Stimulated activated CD4-positive, alpha-beta T cell treated with anti-CD3 and anti-CD28 coated beads, Interleukin-15, amount 100 ng/mL, for 24 hours (primary cell): ENCODE data around the gene ST6GAL1.
A peak's percentile ranks its signal among the peaks of the same experiment; 100 is the strongest.

Experiments
- DNase-seq: peaks from one replicate; pipeline ENCODE4 v3.0.0-alpha.2; 2020

Gene ST6GAL1

GRCh38 chr3:186917512-186918312, 12.6 kb upstream of the ST6GAL1 start:
- no peak for DNase-seq

- no peak for DNase-seq
Observed at GRCh38 chr3:186920301-186920700, 10.0 kb upstream of the ST6GAL1 start.

GRCh38 chr3:186920796-186921195, 9.5 kb upstream of the ST6GAL1 start:
- no peak for DNase-seq

GRCh38 chr3:186921578-186921977, 8.7 kb upstream of the ST6GAL1 start:
- DNase-seq = no peak

DNA sequence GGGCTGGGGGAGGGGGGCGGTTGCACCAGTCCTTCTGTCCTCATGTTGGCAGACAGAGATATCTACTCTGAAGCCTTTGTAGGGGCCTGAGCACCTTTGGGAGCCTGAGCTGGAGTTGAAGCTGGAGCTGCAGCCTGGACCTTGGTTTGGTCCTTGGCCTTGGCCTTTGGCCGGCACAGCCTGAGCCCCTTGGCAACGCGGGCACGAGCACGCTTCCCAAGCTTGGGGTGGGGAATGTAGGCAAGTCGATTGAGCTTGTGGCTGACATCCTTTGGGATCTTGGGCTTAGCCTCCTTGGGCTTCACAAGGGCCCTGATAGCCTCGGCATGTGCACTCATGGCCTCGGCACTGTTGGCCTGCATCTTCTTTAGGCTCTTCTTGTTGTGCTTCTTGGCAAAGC, 8.1 kb upstream of the ST6GAL1 start:
- DNase-seq = no peak

DNA sequence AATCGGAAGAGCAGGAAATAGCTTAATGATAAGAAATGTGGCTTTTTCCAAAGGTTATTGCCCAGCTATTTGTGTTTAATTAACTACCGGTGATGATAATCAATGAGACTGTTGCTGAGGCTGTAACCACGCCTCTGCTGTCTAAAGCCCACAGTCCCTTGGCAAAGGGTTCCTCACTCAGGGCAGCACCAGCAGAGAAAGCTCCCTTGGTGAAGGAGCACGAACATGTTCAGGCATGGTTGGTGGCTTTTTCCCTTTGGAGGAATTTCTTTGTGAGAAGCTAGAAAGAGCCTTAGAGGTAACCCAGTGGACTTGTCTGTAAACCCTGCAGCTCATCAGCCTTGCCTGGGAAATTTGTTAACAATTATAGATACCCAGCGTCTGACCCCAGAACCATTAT, 7.5 kb upstream of the ST6GAL1 start:
- no peak for DNase-seq

GRCh38 chr3:186923241-186923640, 7.1 kb upstream of the ST6GAL1 start:
- no peak for DNase-seq

GRCh38 chr3:186925826-186926225, 4.5 kb upstream of the ST6GAL1 start:
- DNase-seq = no peak

DNA sequence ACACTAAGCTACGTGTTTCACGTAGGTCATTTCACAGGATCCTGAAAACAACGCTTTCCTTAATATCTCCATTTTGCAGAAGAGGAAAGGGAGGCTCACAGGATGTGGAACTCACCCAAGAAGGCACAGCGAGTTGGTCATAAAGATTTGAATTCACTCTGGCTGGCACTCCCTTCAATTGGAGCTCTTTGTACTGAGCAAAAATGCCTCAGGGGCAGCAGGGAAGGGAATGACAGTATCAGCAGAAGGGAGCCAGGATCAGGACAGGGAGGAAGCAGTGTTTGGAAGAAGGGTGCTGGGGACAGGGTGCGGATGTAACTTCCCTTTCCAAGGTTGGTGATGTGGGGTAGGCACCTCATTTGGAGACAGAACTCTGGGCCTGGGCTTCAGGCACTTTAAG, 1.1 kb upstream of the ST6GAL1 start:
- DNase-seq = no peak

- DNase-seq = no peak
Observed at GRCh38 chr3:186929685-186930084, 641 bp upstream of the ST6GAL1 start.

DNA sequence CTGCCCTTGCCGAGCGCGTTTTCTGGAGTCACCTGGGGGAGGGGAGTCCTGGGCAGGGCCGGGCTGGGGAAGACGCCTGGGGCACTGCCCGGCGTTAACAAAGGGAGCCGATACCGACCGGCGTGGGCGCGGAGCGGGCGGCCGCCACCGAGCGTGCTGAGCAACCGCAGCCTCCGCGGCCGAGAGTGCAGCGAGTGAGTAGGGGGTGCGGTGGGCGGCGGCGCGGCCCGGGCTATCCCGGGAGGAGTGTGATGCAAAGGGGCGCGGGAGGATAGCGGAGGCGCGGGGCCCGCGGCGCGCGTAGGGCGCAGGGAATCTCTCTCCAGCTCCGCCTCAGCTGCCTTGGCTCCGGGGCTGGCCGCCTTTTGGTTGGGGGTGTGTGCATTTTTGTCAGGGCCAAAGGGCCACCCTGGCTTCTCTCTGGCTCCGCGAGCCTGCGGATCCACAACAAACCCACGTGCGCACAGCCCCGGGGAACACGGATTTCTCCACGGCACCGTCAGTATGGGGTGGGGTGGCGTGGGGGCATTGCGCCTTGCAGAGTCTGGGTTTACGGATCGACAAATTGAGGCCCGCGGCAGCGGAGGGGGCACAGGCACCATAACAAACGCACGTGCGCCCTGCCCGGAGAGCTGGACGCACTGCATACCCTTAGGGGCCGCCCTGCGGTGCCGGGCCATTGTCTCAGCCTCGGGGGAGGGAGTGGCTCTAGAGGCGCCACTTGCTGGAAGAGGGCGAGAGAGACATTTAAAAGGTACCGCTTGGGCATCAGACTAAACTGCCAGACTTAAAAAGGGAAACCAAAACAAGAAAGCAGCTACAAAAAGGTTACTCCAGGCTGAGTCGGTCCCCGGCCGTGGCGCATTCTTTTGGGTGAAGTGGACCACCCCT, 560 bp downstream of the ST6GAL1 start:
- DNase-seq = peak; percentile 72

DNA sequence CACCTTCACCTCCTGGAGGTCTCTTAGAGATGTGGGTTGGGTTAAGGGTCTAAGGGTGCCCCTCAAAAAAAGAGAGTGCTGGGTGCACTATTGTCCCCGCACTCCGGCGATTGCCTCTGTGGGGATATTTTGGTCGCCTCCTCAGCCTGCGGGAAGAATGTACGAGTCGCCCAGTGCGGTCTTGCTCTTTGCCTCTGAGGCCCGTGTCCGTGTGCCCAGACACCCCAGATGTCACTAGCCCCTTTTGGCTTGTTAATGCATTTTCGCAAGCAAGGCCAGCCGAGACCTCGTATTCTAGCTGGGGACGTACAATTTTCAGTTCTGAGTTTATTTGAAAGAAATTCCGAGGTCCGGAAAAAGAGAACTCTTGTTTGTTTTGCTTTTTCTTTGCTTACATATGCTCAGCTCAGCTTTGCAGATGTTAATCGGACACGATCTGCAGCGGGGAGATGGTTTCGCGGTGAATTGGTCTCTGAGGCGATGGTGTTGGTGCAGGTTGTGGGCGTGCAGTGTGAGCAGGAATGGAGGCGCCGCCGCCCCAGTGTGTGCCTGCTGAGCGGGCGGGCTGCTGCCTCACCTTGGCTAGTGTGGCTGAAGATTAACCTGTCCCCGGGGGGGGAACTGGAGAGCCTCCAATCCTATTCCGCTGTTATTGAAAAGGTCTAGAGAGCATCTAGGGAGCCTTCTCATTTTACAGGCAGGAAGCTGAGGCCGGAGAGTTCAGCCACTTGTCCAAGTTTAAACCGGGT, 1.4 kb downstream of the ST6GAL1 start:
- DNase-seq = peak; percentile 84

DNA sequence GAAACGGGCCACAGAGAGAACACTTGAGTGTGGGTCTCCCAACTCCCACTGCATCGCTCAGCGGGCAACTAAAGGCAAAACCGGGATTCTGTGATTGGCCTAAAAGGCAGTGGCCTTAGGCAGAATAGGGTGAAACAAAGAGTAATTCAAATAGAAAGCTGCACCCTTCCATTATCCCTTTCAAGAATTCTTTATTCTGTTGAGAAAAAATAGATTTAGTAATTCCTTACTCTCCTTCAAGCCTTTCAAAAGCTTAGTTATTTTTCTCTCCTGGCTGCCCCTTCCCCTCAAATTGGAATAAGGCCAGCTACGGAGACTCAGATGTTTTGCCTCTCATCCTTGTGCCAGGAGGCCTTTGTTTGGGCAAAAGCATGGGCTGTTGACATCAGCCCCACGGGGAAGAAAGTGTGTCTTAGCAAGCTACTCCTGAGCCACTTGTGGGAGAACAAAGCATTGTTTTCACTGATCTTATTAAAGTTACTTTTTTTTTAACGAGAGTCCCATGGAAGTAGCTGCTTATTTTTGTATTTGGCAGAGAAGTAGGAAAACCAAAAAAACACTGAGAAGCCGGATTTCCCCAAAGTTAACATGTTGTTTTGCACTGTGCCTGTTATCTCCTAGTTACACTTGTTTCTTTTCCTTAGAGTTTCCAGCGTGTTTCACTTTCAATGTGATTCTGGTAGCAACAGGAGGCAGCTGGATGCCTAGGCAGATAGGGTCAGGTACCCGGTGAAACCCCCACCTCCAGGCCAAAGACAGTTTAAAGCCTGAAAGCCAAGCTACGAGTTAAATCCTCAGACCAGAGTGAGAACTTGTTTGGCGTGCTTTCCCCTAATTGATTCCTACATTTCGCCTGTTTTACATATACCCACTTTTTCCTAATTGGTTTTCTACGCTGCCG, 2.2 kb downstream of the ST6GAL1 start:
- DNase-seq = no peak

GRCh38 chr3:186933816-186934215, 3.5 kb downstream of the ST6GAL1 start:
- DNase-seq = no peak

DNA sequence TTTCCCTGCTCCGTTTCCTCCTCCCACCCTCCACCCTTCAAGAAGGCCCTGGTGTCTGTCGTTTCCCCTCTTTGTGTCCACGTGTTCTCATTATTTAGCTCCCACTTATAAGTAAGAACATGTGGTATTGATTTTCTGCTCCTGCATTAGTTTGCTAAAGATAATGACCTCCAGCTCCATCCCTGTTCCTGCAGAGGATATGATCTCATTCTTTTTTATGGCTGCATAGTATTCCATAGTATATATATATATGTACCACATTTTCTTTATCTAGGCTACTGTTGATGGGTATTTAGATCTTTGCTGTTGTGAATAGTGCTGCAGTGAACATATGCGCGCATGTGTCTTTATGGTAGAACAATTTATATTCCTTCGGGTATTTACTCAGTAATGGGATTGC, 4.8 kb downstream of the ST6GAL1 start:
- no peak for DNase-seq

DNA sequence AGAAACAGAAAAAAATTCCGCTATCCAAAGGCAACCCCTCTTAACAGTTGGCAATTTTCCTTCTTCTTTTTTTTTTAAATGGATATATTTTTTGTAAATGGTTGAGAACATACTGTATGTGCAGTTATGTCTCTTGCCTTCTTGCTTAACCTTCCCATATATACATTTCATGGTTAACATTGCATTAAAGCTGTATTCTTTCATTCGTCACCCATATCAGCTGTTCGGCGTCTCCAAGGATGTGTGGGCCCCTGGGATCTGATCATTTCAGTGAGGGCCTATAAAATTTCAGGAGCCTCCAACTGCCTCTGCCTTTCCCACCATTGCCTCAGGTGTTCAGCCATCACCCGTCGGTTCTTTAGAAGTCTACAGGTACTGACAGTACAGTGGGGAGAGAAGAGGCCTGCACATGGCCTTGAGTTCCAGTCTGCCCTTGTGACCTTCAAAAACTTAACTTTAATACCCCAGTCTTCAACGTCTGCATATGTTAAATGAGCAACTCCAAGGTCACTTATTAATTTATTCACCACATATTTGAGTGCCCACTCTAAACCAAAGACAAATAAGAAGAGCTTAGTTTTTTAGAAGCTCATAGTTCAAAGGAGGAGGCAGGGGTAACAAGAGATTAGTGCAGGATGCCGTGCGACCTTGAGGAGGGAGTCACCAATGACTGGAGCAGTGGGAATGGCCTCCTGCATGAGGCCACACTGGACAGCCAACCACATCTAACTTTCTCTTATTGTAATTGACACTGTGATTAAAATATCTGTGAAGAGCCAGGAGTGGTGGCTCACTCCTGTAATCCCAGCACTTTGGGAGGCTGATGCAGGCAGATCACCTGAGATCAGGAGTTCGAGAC, 6.9 kb downstream of the ST6GAL1 start:
- DNase-seq = no peak

DNA sequence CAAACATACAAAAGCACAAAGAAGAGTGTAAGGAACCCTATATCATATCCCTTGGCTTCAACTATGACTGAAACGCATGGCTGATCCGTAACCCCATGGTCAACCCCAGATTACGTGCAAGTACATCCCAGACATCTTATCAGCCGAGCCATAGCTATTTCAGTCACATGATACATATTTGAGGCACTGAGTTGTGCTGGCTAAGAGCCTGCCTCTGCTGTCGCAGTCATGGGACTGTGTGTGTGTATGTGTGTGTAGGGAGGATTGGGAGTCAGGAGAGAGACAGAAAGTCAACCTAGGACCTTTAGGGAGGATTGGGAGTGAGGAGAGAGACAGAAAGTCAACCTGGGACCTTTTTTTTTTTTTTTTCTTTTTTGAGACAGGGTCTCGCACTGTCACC, 8.4 kb downstream of the ST6GAL1 start:
- DNase-seq = no peak

- DNase-seq = no peak
Observed at GRCh38 chr3:186939536-186939935, 9.2 kb downstream of the ST6GAL1 start.

DNA sequence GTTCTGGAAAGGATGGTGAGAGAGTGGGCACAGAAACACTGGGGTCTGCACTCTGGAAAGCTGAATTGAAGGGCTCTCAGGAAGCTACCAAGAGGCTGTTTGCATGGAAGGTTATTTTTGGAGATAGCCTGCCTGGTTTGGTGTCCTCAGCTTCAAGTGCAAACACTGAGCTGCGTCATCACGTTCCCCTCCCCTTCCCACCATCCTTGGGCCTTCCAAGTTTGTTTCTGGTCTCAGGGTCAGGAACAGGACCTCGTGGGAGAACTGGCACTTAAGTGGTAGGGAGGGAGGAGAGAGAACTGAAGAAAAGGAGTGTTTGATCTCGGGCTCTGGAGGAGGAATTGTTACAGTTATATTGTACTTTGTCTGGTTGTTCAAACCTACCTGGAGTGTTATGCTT, 10.6 kb downstream of the ST6GAL1 start:
- no peak for DNase-seq

DNA sequence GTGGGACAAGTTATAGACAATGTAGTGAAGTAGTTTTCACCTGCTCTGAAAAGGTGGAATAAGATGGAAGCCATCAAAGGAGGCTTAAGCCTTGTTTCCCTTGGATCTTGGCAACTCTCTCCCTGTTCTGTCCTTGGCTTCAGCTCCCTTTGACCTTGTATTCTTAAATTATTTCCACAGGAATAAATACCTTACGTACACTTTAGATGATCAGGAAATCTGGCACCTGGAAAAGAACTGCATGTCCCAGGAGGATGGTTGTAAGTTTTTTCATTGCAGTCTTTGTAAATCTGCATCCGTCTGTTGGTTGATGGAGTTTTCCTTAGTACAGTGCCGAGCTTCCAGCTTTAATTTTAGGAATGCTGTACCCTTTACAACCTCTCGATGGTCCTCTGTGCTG, 11.8 kb downstream of the ST6GAL1 start:
- no peak for DNase-seq

DNA sequence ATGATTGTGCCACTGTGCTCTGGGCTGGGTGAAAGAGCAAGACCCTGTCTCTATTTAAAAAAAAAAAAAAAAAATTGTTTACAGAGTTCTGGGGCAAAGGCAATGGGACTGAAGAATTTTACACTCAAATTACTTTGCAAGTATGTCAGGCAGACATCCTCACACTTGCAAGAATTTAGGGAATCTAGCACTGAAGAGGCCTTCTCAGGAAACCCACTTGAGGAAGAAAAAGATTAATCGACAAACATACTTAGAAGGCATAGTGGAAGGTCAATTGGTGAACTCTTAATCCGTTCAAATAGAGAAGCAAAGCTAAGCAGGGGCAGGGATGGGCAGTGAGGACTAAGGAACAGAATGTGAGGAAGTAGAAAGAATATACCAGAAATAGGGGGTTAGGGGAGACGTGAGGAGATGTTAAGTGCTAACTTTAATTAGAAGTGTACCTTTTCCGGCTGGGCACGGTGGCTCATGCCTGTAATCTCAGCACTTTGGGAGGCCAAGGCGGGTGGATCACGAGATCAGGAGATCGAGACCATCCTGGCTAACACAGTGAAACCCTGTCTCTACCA, 15.0 kb downstream of the ST6GAL1 start:
- no peak for DNase-seq
